ENCODE results near the gene TRIM28. TPM values are rescaled to one million over a fixed set of nuclear protein-coding genes. Genes with fewer than 3 reads are reported as not detected.

TRIM28 gene
- total and polyA plus RNA-seq, 9 of the 15 experiments (the other 6 are each of a cell fraction or from before 2014, with no cell fraction given) = 12.1 to 797 (median 490) TPM

DNA sequence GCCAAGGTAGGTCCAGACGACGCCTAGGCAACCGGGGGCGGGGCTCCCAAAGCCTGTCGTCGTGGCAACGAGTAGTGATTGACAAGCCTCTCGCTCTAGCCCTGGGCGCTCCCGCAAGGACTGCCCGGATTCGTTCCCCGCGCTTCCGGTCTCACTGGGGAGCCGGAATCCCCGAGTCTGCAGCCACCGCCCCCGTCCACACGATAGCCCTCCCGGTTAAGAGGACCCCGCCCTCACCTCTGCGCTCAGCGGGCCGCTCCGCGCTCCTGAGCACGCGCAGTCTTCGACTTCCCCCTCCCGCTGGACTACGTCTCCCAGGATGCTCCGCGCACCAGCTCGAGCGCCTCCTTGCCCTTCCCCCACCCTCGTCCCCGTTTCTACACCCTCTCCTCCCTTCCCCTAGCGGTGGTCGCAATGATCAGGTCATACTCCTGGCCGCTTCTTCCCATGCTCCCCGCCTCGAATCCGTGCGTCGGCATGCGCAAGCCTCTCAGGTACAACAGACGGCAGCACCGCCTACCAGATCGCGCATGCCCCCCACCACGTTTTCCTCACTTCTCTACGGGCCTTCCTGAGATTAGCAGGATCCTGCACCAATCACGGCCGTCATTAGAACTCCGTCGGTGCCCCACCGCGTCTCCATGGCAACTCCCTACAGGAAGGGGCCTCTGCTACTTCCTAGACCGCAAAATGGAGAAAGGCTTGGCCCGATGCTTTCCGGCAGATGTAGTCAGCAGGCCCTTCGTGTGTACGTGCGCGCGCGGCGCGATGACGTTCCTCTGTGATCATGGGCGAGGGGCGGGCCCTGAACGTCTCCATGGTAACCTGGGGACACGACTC is 29.2 kb downstream of the TRIM28 start, which contains the start of gene MZF1 (continued):
- TF ChIP-seq, protein P1, sequence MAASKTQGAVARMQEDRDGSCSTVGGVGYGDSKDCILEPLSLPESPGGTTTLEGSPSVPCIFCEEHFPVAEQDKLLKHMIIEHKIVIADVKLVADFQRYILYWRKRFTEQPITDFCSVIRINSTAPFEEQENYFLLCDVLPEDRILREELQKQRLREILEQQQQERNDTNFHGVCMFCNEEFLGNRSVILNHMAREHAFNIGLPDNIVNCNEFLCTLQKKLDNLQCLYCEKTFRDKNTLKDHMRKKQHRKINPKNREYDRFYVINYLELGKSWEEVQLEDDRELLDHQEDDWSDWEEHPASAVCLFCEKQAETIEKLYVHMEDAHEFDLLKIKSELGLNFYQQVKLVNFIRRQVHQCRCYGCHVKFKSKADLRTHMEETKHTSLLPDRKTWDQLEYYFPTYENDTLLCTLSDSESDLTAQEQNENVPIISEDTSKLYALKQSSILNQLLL (CRISPR knock-in tag; IDR thresholded peaks at IDR 0.05; ENCODE audit: borderline replicate concordance) = no peak
- TF ChIP-seq CREB1 (IDR thresholded peaks at IDR 0.05) = peak; percentile 99
- peak; percentile 98 for TF ChIP-seq CREB1 (CRISPR knock-in tag; IDR thresholded peaks at IDR 0.05)
- peak in 1 of 2 experiments; percentile 94; a peak in 2 of 4 replicates for TF ChIP-seq TBL1XR1 (IDR thresholded peaks at IDR 0.05; ENCODE audit: low read length in 2 of 2)
- TF ChIP-seq, protein P2, sequence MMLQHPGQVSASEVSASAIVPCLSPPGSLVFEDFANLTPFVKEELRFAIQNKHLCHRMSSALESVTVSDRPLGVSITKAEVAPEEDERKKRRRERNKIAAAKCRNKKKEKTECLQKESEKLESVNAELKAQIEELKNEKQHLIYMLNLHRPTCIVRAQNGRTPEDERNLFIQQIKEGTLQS (IDR thresholded peaks at IDR 0.05) = peak; percentile 83
- TF ChIP-seq, protein P2 (CRISPR knock-in tag; conservative IDR thresholded peaks at IDR 0.05) = 0 out of 2 replicates have a peak, but pooled peaks have one; percentile 31
- TF ChIP-seq TARDBP (IDR thresholded peaks at IDR 0.05) = no peak
- TF ChIP-seq CBFA2T2 (conservative IDR thresholded peaks at IDR 0.05) = no peak
- peak; percentile 93 for TF ChIP-seq CHD1 (IDR thresholded peaks at IDR 0.05; ENCODE audit: low read length)
- TF ChIP-seq ZNF561 (CRISPR knock-in tag; conservative IDR thresholded peaks at IDR 0.05) = no peak
- TF ChIP-seq, protein P3, sequence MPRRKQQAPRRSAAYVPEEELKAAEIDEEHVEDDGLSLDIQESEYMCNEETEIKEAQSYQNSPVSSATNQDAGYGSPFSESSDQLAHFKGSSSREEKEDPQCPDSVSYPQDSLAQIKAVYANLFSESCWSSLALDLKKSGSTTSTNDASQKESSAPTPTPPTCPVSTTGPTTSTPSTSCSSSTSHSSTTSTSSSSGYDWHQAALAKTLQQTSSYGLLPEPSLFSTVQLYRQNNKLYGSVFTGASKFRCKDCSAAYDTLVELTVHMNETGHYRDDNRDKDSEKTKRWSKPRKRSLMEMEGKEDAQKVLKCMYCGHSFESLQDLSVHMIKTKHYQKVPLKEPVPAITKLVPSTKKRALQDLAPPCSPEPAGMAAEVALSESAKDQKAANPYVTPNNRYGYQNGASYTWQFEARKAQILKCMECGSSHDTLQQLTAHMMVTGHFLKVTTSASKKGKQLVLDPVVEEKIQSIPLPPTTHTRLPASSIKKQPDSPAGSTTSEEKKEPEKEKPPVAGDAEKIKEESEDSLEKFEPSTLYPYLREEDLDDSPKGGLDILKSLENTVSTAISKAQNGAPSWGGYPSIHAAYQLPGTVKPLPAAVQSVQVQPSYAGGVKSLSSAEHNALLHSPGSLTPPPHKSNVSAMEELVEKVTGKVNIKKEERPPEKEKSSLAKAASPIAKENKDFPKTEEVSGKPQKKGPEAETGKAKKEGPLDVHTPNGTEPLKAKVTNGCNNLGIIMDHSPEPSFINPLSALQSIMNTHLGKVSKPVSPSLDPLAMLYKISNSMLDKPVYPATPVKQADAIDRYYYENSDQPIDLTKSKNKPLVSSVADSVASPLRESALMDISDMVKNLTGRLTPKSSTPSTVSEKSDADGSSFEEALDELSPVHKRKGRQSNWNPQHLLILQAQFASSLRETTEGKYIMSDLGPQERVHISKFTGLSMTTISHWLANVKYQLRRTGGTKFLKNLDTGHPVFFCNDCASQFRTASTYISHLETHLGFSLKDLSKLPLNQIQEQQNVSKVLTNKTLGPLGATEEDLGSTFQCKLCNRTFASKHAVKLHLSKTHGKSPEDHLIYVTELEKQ (CRISPR knock-in tag; IDR thresholded peaks at IDR 0.05) = no peak
- no peak for TF ChIP-seq CHD4 (IDR thresholded peaks at IDR 0.05; ENCODE audit: insufficient read depth, insufficient replicate concordance, low read depth, low read length, poor library complexity, severe bottlenecking)
- TF ChIP-seq MTA3 (IDR thresholded peaks at IDR 0.05; ENCODE audit: borderline replicate concordance) = peak; percentile 88; the same call in 1 of the 2 replicates
- no peak for TF ChIP-seq ZNF146 (CRISPR knock-in tag; IDR thresholded peaks at IDR 0.05; ENCODE audit: unreplicated experiment)
- TF ChIP-seq, protein P4, sequence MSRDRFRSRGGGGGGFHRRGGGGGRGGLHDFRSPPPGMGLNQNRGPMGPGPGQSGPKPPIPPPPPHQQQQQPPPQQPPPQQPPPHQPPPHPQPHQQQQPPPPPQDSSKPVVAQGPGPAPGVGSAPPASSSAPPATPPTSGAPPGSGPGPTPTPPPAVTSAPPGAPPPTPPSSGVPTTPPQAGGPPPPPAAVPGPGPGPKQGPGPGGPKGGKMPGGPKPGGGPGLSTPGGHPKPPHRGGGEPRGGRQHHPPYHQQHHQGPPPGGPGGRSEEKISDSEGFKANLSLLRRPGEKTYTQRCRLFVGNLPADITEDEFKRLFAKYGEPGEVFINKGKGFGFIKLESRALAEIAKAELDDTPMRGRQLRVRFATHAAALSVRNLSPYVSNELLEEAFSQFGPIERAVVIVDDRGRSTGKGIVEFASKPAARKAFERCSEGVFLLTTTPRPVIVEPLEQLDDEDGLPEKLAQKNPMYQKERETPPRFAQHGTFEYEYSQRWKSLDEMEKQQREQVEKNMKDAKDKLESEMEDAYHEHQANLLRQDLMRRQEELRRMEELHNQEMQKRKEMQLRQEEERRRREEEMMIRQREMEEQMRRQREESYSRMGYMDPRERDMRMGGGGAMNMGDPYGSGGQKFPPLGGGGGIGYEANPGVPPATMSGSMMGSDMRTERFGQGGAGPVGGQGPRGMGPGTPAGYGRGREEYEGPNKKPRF (IDR thresholded peaks at IDR 0.05; ENCODE audit: low read depth, low read length) = no peak
- TF ChIP-seq, protein P5, sequence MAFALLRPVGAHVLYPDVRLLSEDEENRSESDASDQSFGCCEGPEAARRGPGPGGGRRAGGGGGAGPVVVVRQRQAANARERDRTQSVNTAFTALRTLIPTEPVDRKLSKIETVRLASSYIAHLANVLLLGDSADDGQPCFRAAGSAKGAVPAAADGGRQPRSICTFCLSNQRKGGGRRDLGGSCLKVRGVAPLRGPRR (CRISPR knock-in tag; IDR thresholded peaks at IDR 0.05) = no peak
- TF ChIP-seq, protein P6, sequence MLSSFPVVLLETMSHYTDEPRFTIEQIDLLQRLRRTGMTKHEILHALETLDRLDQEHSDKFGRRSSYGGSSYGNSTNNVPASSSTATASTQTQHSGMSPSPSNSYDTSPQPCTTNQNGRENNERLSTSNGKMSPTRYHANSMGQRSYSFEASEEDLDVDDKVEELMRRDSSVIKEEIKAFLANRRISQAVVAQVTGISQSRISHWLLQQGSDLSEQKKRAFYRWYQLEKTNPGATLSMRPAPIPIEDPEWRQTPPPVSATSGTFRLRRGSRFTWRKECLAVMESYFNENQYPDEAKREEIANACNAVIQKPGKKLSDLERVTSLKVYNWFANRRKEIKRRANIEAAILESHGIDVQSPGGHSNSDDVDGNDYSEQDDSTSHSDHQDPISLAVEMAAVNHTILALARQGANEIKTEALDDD (IDR thresholded peaks at IDR 0.05) = no peak
- TF ChIP-seq ATF7 (IDR thresholded peaks at IDR 0.05) = peak; percentile 88

All from K562 (cell line).